Right atrium auricular region (tissue), 2 donors: ENCODE results near the gene ZNF543. TPM values are rescaled to one million over a fixed set of nuclear protein-coding genes. Genes with fewer than 3 reads are reported as not detected.

Experiments used
- DNase-seq: peaks from one replicate; pipeline ENCODE4 v3.0.0-alpha.2; 2019; ENCODE audit warnings: low spot score
- H3K27ac ChIP-seq, 2 donors: fragments of 200-600 bp; sonication (generic); 1 replicate in 1 of 2; 2 replicates in 1 of 2; pipeline ENCODE4 v1.5.1; 2016 to 2019
- H3K27me3 ChIP-seq, 2 donors: fragments of 200-600 bp; sonication (generic); one replicate each; pipeline versions ENCODE4 v1.5.1 to v1.6.0; 2017 to 2019
- H3K36me3 ChIP-seq: fragments of 200-600 bp; sonication (generic); one replicate; pipeline ENCODE4 v1.5.1; 2016
- H3K4me1 ChIP-seq, 2 donors: fragments of 200-600 bp; sonication (generic); one replicate each; pipeline versions ENCODE4 v1.5.1 to v1.6.0; 2017 to 2019
- H3K4me3 ChIP-seq, 2 donors: fragments of 200-600 bp; sonication (generic); 1 replicate in 1 of 2; 2 replicates in 1 of 2; pipeline ENCODE4 v1.5.1; 2017 to 2019; ENCODE audit warnings: mild to moderate bottlenecking in 1 of 2, moderate library complexity in 1 of 2
- H3K9me3 ChIP-seq, 2 donors: fragments of 200-600 bp; sonication (generic); one replicate each; pipeline ENCODE4 v1.5.1; 2019
- CTCF ChIP-seq, 2 donors: fragments of 200-600 bp; sonication (generic); IDR thresholded peaks; one replicate each; pipeline ENCODE4 v1.5.1; 2019; ENCODE audit warnings: antibody characterized with exemption in 2 of 2
- total RNA-seq, 2 donors: library from RNA; depleted of rRNA; stranded (reverse); fragments of >200 nt; gene quantifications; one replicate each; pipeline ENCODE4 v1.1.0, GENCODE V29; 2016

Gene ZNF543
- total RNA-seq, 2 donors from 2014 or later, result 6.0 to 7.8 TPM

GRCh38 chr19:57292547-57292946 is 27.7 kb upstream of the ZNF543 start:
- Histone ChIP-seq H3K9me3 (peaks cover 0 to 33% of the 10 kb centered on the region in 2 donors), H3K36me3 (peaks cover 74% of the 10 kb centered on the region), H3K4me3 (no peak overlapping the region), H3K4me1 (no peaks in the 10 kb centered on the region), H3K27ac (no peak overlapping the region), H3K27me3 (no peaks in the 10 kb centered on the region)
- DNase-seq, result no peak
- no peak for TF ChIP-seq CTCF (IDR thresholded peaks at IDR 0.05)

GRCh38 chr19:57293719-57294118 is 26.6 kb upstream of the ZNF543 start:
- no peak for DNase-seq
- no peak overlapping the region for H3K27ac ChIP-seq
- no peak overlapping the region for H3K4me3 ChIP-seq
- no peak for TF ChIP-seq CTCF (IDR thresholded peaks at IDR 0.05)
- peaks cover 0 to 33% of the 10 kb centered on the region in 2 donors for H3K9me3 ChIP-seq
- no peaks in the 10 kb centered on the region for H3K4me1 ChIP-seq
- H3K27me3 ChIP-seq, result no peaks in the 10 kb centered on the region
- H3K36me3 ChIP-seq, result peaks cover 62% of the 10 kb centered on the region

- Histone ChIP-seq H3K27me3 (no peaks in the 10 kb centered on the region), H3K9me3 (no peaks in the 10 kb centered on the region), H3K27ac (peak overlapping the region in 1 of 2 donors; percentile 37), H3K4me1 (peaks cover 0 to 12% of the 10 kb centered on the region in 2 donors), H3K4me3 (no peak overlapping the region), H3K36me3 (peaks cover 23% of the 10 kb centered on the region)
- TF ChIP-seq CTCF (IDR thresholded peaks at IDR 0.05), result no peak
- no peak for DNase-seq
Observed at GRCh38 chr19:57302020-57302465, 18.2 kb upstream of the ZNF543 start.

- peaks cover 23% of the 10 kb centered on the region for H3K36me3 ChIP-seq
Observed at GRCh38 chr19:57302727-57303401, 17.4 kb upstream of the ZNF543 start.

GRCh38 chr19:57305056-57305455 is 15.2 kb upstream of the ZNF543 start:
- TF ChIP-seq CTCF (IDR thresholded peaks at IDR 0.05), result no peak
- Histone ChIP-seq H3K4me1 (peaks cover 0 to 12% of the 10 kb centered on the region in 2 donors), H3K36me3 (peaks cover 11% of the 10 kb centered on the region), H3K27ac (no peak overlapping the region), H3K4me3 (no peak overlapping the region), H3K27me3 (no peaks in the 10 kb centered on the region), H3K9me3 (no peaks in the 10 kb centered on the region)
- no peak for DNase-seq

More at GRCh38 chr19:57302727-57303401, 17.4 kb upstream of the ZNF543 start:
- no peak overlapping the region for H3K27ac ChIP-seq
- no peak for DNase-seq
- H3K27me3 ChIP-seq, result no peaks in the 10 kb centered on the region
- peaks cover 0 to 12% of the 10 kb centered on the region in 2 donors for H3K4me1 ChIP-seq
- no peaks in the 10 kb centered on the region for H3K9me3 ChIP-seq
- no peak overlapping the region for H3K4me3 ChIP-seq
- TF ChIP-seq CTCF (IDR thresholded peaks at IDR 0.05), result no peak

- no peak for TF ChIP-seq CTCF (IDR thresholded peaks at IDR 0.05)
- Histone ChIP-seq H3K9me3 (no peaks in the 10 kb centered on the region), H3K36me3 (no peaks in the 10 kb centered on the region)
Observed at GRCh38 chr19:57308514-57308913, 11.8 kb upstream of the ZNF543 start.

More at GRCh38 chr19:57308514-57308913, 11.8 kb upstream of the ZNF543 start:
- no peak overlapping the region for H3K27ac ChIP-seq
- DNase-seq, result no peak
- no peak overlapping the region for H3K4me3 ChIP-seq
- no peaks in the 10 kb centered on the region for H3K4me1 ChIP-seq
- H3K27me3 ChIP-seq, result no peaks in the 10 kb centered on the region
